PFSK-1 (cell line): ENCODE data around the gene PIGV.

Experiments
- POLR2AphosphoS5 ChIP-seq: IDR thresholded peaks from 2 replicates; pipeline ENCODE4 v1.6.1; 2012; ENCODE audit warnings: low read depth, mild to moderate bottlenecking, control low read depth, low read length, moderate library complexity
- REST ChIP-seq, 2 experiments: IDR thresholded peaks; 2 replicates each; pipeline versions ENCODE4 v1.6.1 to v1.8.0; 2011 to 2012; ENCODE audit warnings: low read depth in 2 of 2, low read length in 2 of 2, control low read depth in 1 of 2, inconsistent platforms in 1 of 2, mild to moderate bottlenecking in 1 of 2, moderate library complexity in 1 of 2; ENCODE audit not compliant: insufficient read depth in 1 of 2
- SIN3A ChIP-seq: IDR thresholded peaks from 2 replicates; pipeline ENCODE4 v1.6.1; 2012; ENCODE audit warnings: mild to moderate bottlenecking, low read length, moderate library complexity, borderline replicate concordance; ENCODE audit not compliant: insufficient read depth
- TAF1 ChIP-seq: IDR thresholded peaks from 2 replicates; pipeline ENCODE4 v1.6.1; 2012; ENCODE audit warnings: low read length, control low read depth, borderline replicate concordance; ENCODE audit not compliant: insufficient read depth

- no peak for TF ChIP-seq REST (IDR thresholded peaks at IDR 0.05; ENCODE audit: insufficient read depth in 1 of 2, low read depth in 2 of 2, low read length in 2 of 2)
- TF ChIP-seq TAF1, result no peak
- TF ChIP-seq POLR2AphosphoS5, result no peak
- no peak for TF ChIP-seq SIN3A
These were observed 1.3 kb downstream of the PIGV start for GRCh38 chr1:26788836-26789611.
